Ascending aorta (tissue), 2 donors: ENCODE data around the gene BPTF. TPM values are rescaled to one million over a fixed set of nuclear protein-coding genes. Genes with fewer than 3 reads are reported as not detected.

Source experiments
- DNase-seq, 2 donors: peaks; one replicate each; pipeline ENCODE4 v3.0.0-alpha.2; 2019; ENCODE audit warnings: low spot score in 2 of 2
- H3K27ac ChIP-seq, 2 donors: fragments of 200-600 bp; sonication (generic); one replicate each; pipeline ENCODE4 v1.5.1; 2016 to 2017; ENCODE audit warnings: mild to moderate bottlenecking in 1 of 2
- H3K27me3 ChIP-seq: fragments of 200-600 bp; sonication (generic); one replicate; pipeline ENCODE4 v1.5.1; 2017
- H3K36me3 ChIP-seq, 2 donors: fragments of 200-600 bp; sonication (generic); one replicate each; pipeline ENCODE4 v1.5.1; 2016
- H3K4me1 ChIP-seq, 2 donors: fragments of 200-600 bp; sonication (generic); one replicate each; pipeline ENCODE4 v1.5.1; 2016 to 2017; ENCODE audit warnings: mild to moderate bottlenecking in 1 of 2
- H3K4me3 ChIP-seq, 2 donors: fragments of 200-600 bp; sonication (generic); one replicate each; pipeline ENCODE4 v1.5.1; 2016 to 2017; ENCODE audit warnings: mild to moderate bottlenecking in 1 of 2
- H3K9me3 ChIP-seq, 2 donors: fragments of 200-600 bp; sonication (generic); one replicate each; pipeline ENCODE4 v1.5.1; 2016
- intact Hi-C: fragments of 100-400 bp; cut with DNase I; formaldehyde crosslinking; loops from one replicate; pipeline ENCODE4 v1.15.1; 2023
- total RNA-seq: library from RNA; depleted of rRNA; stranded (reverse); fragments of >200 nt; gene quantifications from one replicate; pipeline ENCODE4 v1.1.0, GENCODE V29; 2016
- TF ChIP-seq, protein P1 (sequence below), 3 experiments: fragments of 200-600 bp in 2 of 3; fragments of 450-650 bp in 1 of 3; sonication (generic) in 2 of 3; IDR thresholded peaks; one replicate each; pipeline ENCODE4 v1.5.1; 2016 to 2019; ENCODE audit warnings: antibody characterized with exemption in 3 of 3, mild to moderate bottlenecking in 1 of 3, moderate library complexity in 1 of 3

The BPTF gene
- total RNA-seq, 1 donor from 2014 or later = 67.4 TPM

DNA sequence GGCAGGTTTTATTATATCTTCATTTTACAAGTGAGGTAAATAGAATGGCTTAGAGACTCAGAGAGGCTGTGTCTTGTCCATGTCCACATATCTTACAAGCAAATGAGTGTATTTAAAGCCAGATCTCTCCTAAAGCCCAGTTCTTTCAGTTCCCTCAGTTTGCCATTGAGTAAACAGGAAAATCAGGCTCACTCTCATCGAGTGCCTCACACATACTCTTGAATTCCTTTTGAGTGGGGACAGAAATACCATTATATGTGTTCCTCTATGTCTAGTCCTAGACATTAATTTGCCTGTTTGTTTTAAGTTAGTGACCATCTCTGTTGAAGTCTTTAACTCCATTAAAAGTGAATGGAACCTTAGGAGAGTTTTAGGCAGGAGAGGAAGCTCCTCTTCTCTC lies 40.1 kb downstream of the BPTF start:
- Histone ChIP-seq H3K4me1 (no peaks in the 10 kb centered on the region), H3K9me3 (no peaks in the 10 kb centered on the region), H3K36me3 (no peaks in the 10 kb centered on the region), H3K4me3 (no peak overlapping the region), H3K27me3 (no peaks in the 10 kb centered on the region), H3K27ac (no peak overlapping the region)
- no peak for DNase-seq
- intact Hi-C loops = no loop called here
- TF ChIP-seq, protein P1, sequence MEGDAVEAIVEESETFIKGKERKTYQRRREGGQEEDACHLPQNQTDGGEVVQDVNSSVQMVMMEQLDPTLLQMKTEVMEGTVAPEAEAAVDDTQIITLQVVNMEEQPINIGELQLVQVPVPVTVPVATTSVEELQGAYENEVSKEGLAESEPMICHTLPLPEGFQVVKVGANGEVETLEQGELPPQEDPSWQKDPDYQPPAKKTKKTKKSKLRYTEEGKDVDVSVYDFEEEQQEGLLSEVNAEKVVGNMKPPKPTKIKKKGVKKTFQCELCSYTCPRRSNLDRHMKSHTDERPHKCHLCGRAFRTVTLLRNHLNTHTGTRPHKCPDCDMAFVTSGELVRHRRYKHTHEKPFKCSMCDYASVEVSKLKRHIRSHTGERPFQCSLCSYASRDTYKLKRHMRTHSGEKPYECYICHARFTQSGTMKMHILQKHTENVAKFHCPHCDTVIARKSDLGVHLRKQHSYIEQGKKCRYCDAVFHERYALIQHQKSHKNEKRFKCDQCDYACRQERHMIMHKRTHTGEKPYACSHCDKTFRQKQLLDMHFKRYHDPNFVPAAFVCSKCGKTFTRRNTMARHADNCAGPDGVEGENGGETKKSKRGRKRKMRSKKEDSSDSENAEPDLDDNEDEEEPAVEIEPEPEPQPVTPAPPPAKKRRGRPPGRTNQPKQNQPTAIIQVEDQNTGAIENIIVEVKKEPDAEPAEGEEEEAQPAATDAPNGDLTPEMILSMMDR (IDR thresholded peaks at IDR 0.05) = no peak

DNA sequence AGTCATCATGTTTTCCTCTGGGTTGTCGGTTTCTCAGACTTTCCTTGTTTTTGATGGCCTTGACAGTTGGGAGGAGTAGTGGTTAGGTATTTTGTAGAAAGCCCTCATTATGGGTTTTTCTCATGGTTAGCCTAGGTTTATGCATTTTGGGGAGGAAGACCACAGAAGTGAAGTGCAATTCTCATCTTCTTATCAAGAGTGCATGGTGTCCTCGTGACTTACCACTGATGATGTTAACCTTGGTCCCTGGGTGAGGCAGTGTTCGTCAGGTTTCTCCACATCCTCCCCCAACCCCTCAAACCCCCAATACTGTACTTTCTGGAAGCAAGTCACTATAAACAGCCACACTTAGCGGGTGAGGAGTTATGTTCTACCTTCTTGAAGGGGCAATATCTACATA lies 42.3 kb downstream of the BPTF start:
- H3K4me1 ChIP-seq = no peaks in the 10 kb centered on the region
- no peaks in the 10 kb centered on the region for H3K36me3 ChIP-seq
- H3K4me3 ChIP-seq = no peak overlapping the region
- no peaks in the 10 kb centered on the region for H3K27me3 ChIP-seq
- H3K27ac ChIP-seq = no peak overlapping the region
- H3K9me3 ChIP-seq = no peaks in the 10 kb centered on the region
- TF ChIP-seq, protein P1 (IDR thresholded peaks at IDR 0.05) = no peak
- intact Hi-C loops = no loop called here
- no peak for DNase-seq

DNA sequence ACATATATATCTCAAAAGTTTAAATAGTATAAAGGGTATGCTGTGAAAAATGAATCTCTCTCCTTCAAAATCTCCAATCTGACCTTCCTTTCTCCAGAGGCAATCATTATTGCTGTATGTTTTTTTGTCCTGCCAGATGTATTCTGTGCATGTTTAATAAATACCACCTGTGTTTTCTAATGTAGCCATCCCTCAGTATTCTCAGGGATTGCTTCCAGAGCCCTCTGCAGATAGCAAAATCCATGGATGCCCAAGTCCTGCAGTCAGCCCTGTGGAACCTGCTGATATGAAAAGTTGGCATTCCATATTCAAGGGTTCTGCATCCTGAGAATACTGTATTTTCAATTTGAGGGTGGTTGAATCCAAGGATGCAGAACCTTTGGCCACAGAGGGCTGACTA lies 42.9 kb downstream of the BPTF start:
- H3K4me3 ChIP-seq = no peak overlapping the region
- TF ChIP-seq, protein P1 (IDR thresholded peaks at IDR 0.05) = no peak
- intact Hi-C loops = no loop called here
- no peak overlapping the region for H3K27ac ChIP-seq
- no peaks in the 10 kb centered on the region for H3K9me3 ChIP-seq
- H3K4me1 ChIP-seq = no peaks in the 10 kb centered on the region
- no peaks in the 10 kb centered on the region for H3K36me3 ChIP-seq
- no peaks in the 10 kb centered on the region for H3K27me3 ChIP-seq
- DNase-seq = no peak

DNA sequence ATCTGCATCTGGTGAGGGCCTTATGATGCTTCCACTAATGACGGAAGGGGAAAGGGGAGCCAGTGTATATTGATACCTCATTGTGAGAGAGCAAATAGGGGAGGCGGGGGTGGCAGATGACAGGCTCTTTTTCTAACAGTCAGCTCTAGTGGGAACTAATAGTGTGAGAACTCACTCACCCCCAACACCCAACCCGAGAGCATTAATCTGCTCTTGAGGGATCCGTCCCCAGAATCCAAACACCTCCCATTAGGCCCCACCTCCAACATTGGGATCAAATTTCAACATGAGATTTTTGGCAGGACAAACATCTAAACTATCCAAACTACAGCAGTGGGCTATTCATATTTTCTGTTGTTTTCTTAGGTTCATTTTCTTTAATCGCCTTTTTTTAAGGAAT lies 54.4 kb downstream of the BPTF start:
- Histone ChIP-seq H3K9me3 (no peaks in the 10 kb centered on the region), H3K27ac (no peak overlapping the region), H3K27me3 (no peaks in the 10 kb centered on the region), H3K4me1 (no peaks in the 10 kb centered on the region), H3K36me3 (peaks cover 8 to 22% of the 10 kb centered on the region in 2 donors), H3K4me3 (no peak overlapping the region)
- intact Hi-C loops = no loop called here
- DNase-seq = no peak
- TF ChIP-seq, protein P1 (IDR thresholded peaks at IDR 0.05) = no peak

DNA sequence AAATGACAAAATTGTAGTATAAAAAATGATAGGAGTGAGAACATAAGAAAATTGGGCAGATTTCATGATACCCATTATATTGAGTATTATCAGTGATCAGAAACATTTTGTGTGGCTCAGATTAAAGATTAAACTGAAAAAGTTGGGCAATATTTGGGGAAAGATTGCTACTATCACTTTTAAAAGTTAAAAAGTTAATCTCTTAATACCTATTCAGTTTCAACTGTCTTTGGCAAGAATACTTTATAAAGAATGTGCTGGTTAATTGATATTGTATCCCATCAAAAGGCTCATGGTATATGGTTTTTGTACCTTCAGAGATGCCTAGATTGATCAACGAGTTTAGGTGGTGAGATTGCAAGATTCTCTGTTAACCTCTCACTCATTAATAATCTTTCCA lies 55.8 kb downstream of the BPTF start:
- H3K4me3 ChIP-seq = no peak overlapping the region
- no peak for DNase-seq
- H3K4me1 ChIP-seq = no peaks in the 10 kb centered on the region
- H3K9me3 ChIP-seq = no peaks in the 10 kb centered on the region
- no peaks in the 10 kb centered on the region for H3K27me3 ChIP-seq
- peaks cover 1 to 12% of the 10 kb centered on the region in 2 donors for H3K36me3 ChIP-seq
- TF ChIP-seq, protein P1 (IDR thresholded peaks at IDR 0.05) = no peak
- H3K27ac ChIP-seq = no peak overlapping the region
- intact Hi-C loops = no loop called here

DNA sequence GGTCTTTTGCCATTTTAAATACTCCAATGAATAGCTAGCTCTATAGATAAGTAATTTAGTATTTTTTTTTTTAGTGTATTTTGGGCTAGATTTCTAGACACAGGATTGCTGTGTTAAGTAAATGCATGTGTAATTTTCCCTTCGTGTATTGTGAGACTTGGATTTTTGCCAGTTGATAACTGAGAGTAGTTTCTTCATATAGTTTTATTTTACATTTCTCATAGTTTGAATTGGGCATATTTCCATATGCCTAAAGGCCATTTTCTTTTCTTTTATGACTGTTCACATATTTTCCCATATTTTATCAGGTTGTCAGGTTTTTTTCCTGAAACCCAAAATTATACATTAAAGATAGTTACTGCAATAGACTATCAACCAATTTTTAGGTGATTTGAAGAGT lies 59.4 kb downstream of the BPTF start:
- TF ChIP-seq, protein P1 (IDR thresholded peaks at IDR 0.05) = no peak
- Histone ChIP-seq H3K36me3 (peaks cover 8 to 22% of the 10 kb centered on the region in 2 donors), H3K4me3 (no peak overlapping the region), H3K9me3 (no peaks in the 10 kb centered on the region), H3K27me3 (no peaks in the 10 kb centered on the region), H3K27ac (no peak overlapping the region), H3K4me1 (no peaks in the 10 kb centered on the region)
- DNase-seq = no peak
- intact Hi-C loops = no loop called here
